Sigmoid colon (tissue), 3 donors: ENCODE results near the gene DRAM2.

Source experiments
- POLR2A ChIP-seq, 2 donors: fragments of 450-650 bp; IDR thresholded peaks; one replicate each; pipeline ENCODE4 v1.6.1; 2016; ENCODE audit warnings: antibody characterized with exemption in 2 of 2, mild to moderate bottlenecking in 2 of 2, moderate library complexity in 2 of 2
- TF ChIP-seq, protein P1 (sequence below), 4 experiments: fragments of 450-650 bp in 3 of 4; fragments of 200-600 bp in 1 of 4; IDR thresholded peaks; one replicate each; pipeline ENCODE4 v1.5.1; 2016 to 2019; ENCODE audit warnings: antibody characterized with exemption in 4 of 4, mild to moderate bottlenecking in 3 of 4, moderate library complexity in 2 of 4

DNA sequence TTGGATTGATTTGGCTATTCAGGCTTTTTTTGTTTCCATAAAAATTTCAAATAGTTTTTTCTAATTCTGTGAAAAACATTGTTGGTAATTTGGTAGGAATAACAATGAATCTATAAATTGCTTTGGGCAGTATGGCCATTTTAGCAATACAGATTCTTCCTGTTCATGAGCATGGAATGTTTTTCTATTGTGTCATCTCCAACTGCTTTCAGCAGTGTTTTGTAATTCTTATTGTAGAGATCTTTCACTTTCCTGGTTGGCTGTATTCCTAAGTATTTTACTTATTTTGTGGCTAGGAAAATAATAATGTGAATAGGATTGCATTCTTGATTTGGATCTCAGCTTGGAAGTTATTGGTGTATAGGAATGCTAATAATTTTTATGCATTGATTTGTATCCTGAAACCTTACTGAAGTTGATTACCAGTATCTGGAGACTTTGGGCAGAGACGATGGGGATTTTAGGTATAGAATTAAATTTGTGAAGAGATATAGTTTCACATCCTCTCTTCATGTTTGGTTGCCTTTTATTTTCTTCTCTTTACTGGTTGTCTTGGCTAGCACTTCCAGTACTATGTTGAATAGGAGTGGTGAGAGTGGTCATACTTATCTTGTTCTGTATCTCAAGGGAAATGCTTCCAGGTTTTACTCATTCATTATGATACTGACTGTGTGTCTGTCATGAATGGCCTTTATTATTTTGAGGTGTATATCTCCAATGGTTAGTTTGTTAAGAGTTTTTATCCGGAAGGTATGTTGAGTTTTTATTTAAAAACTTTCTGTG, 57.3 kb downstream of the DRAM2 start:
- TF ChIP-seq, protein P1, sequence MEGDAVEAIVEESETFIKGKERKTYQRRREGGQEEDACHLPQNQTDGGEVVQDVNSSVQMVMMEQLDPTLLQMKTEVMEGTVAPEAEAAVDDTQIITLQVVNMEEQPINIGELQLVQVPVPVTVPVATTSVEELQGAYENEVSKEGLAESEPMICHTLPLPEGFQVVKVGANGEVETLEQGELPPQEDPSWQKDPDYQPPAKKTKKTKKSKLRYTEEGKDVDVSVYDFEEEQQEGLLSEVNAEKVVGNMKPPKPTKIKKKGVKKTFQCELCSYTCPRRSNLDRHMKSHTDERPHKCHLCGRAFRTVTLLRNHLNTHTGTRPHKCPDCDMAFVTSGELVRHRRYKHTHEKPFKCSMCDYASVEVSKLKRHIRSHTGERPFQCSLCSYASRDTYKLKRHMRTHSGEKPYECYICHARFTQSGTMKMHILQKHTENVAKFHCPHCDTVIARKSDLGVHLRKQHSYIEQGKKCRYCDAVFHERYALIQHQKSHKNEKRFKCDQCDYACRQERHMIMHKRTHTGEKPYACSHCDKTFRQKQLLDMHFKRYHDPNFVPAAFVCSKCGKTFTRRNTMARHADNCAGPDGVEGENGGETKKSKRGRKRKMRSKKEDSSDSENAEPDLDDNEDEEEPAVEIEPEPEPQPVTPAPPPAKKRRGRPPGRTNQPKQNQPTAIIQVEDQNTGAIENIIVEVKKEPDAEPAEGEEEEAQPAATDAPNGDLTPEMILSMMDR (IDR thresholded peaks at IDR 0.05) = no peak
- TF ChIP-seq POLR2A (IDR thresholded peaks at IDR 0.05) = no peak
